K562 (cell line): Measurements from ENCODE around the gene EIF4G2. TPM values are rescaled to one million over a fixed set of nuclear protein-coding genes. Genes with fewer than 3 reads are reported as not detected.

Source experiments
- ARID2 ChIP-seq: fragments of 450-650 bp; IDR thresholded peaks from 2 replicates; pipeline ENCODE4 v1.6.1; 2017; ENCODE audit warnings: antibody characterized with exemption, mild to moderate bottlenecking
- ATF2 ChIP-seq: sonication (generic); formaldehyde crosslinking; IDR thresholded peaks from 2 replicates; pipeline ENCODE4 v1.8.1; 2022; ENCODE audit warnings: missing genetic modification reagents
- BCLAF1 ChIP-seq, 2 experiments: fragments of 450-650 bp in 1 of 2; IDR thresholded peaks; 2 replicates each; pipeline ENCODE4 v1.6.1; 2011 to 2017; ENCODE audit warnings: low read depth in 2 of 2, antibody characterized with exemption in 1 of 2, borderline replicate concordance in 1 of 2, low read length in 1 of 2, mild to moderate bottlenecking in 1 of 2, mixed read lengths in 1 of 2; ENCODE audit not compliant: control insufficient read depth in 1 of 2
- CREM ChIP-seq: IDR thresholded peaks from 2 replicates; pipeline ENCODE4 v1.6.1; 2014; ENCODE audit warnings: antibody characterized with exemption, low read depth
- EGR1 ChIP-seq: fragments of 450-650 bp; conservative IDR thresholded peaks from 2 replicates; pipeline ENCODE4 v1.6.1; 2017; ENCODE audit warnings: mild to moderate bottlenecking
- ESRRB ChIP-seq: fragments of 250-450 bp; sonication (Bioruptor Pico); IDR thresholded peaks from 2 replicates; pipeline ENCODE4 v1.5.0; 2020; ENCODE audit warnings: mild to moderate bottlenecking, moderate library complexity, borderline replicate concordance
- HMG20A ChIP-seq: fragments of 450-650 bp; formaldehyde crosslinking; conservative IDR thresholded peaks from 2 replicates; pipeline ENCODE4 v1.4.0; 2020; ENCODE audit warnings: mild to moderate bottlenecking, mixed read lengths
- KDM4B ChIP-seq, 2 experiments: fragments of 450-650 bp in 1 of 2; sonication (generic) in 1 of 2; IDR thresholded peaks; 2 replicates each; pipeline ENCODE4 v1.6.1; 2016 to 2017; ENCODE audit warnings: borderline replicate concordance in 2 of 2, antibody characterized with exemption in 1 of 2, low read depth in 1 of 2, mild to moderate bottlenecking in 1 of 2
- KDM5B ChIP-seq: fragments of 200-600 bp; sonication (generic); IDR thresholded peaks from 2 replicates; pipeline ENCODE4 v1.6.1; 2012; ENCODE audit warnings: low read depth, mild to moderate bottlenecking, moderate library complexity, low read length, control low read depth, inconsistent platforms; ENCODE audit not compliant: insufficient replicate concordance
- KLF6 ChIP-seq: fragments of 250-450 bp; sonication (Bioruptor Pico); IDR thresholded peaks from 2 replicates; pipeline ENCODE4 v1.4.0; 2020; ENCODE audit warnings: mild to moderate bottlenecking, moderate library complexity, borderline replicate concordance
- NFYB ChIP-seq: IDR thresholded peaks from 2 replicates; pipeline ENCODE4 v1.6.1; 2011; ENCODE audit warnings: mild to moderate bottlenecking, moderate library complexity; ENCODE audit not compliant: insufficient read length; ENCODE audit errors: extremely low read depth
- RAD21 ChIP-seq, 2 experiments: fragments of 250-450 bp in 1 of 2; fragments of 450-650 bp in 1 of 2; sonication (Bioruptor Pico) in 1 of 2; formaldehyde crosslinking in 1 of 2; IDR thresholded peaks in 1 of 2; conservative IDR thresholded peaks in 1 of 2; 2 replicates each; pipeline versions ENCODE4 v1.4.0 to v1.8.0; 2020 to 2022; ENCODE audit warnings: mild to moderate bottlenecking in 2 of 2, moderate library complexity in 1 of 2
- SRSF1 ChIP-seq: fragments of 200-400 bp; formaldehyde crosslinking; IDR thresholded peaks from 2 replicates; pipeline ENCODE4 v1.6.1; 2017; ENCODE audit warnings: mild to moderate bottlenecking, low read depth, low read length, moderate library complexity
- SRSF3 ChIP-seq: fragments of 200-400 bp; formaldehyde crosslinking; IDR thresholded peaks from 2 replicates; pipeline ENCODE4 v1.6.1; 2016; ENCODE audit warnings: mild to moderate bottlenecking, low read length, moderate library complexity; ENCODE audit not compliant: insufficient read depth
- TAF1 ChIP-seq: IDR thresholded peaks from 2 replicates; pipeline ENCODE4 v1.6.1; 2011; ENCODE audit warnings: mild to moderate bottlenecking, low read length, moderate library complexity; ENCODE audit not compliant: insufficient read depth, control insufficient read depth, severe bottlenecking; ENCODE audit errors: extremely low read depth
- TAF15 ChIP-seq: fragments of 200-400 bp; formaldehyde crosslinking; IDR thresholded peaks from 2 replicates; pipeline ENCODE4 v1.6.1; 2017; ENCODE audit warnings: mild to moderate bottlenecking, low read depth, low read length, moderate library complexity
- TCFL5 ChIP-seq: fragments of 250-450 bp; sonication (Bioruptor Pico); conservative IDR thresholded peaks from 2 replicates; pipeline ENCODE4 v1.6.1; 2021; ENCODE audit warnings: mild to moderate bottlenecking, moderate library complexity, matching md5 sums
- TEAD4 ChIP-seq, 2 experiments: sonication (generic) in 1 of 2; formaldehyde crosslinking in 1 of 2; IDR thresholded peaks; 2 replicates each; pipeline versions ENCODE4 v1.6.1 to v1.8.0; 2012 to 2022; ENCODE audit warnings: borderline replicate concordance in 1 of 2, inconsistent platforms in 1 of 2, low read length in 1 of 2, mild to moderate bottlenecking in 1 of 2, missing genetic modification reagents in 1 of 2
- XRCC4 ChIP-seq: IDR thresholded peaks from one replicate; pipeline ENCODE4 v1.6.1; 2011; ENCODE audit not compliant: insufficient read depth, insufficient read length; ENCODE audit errors: extremely low read depth
- ZFP1 ChIP-seq: fragments of 450-650 bp; formaldehyde crosslinking; IDR thresholded peaks from 2 replicates; pipeline ENCODE4 v1.4.0; 2020; ENCODE audit warnings: mild to moderate bottlenecking, mixed read lengths
- ZKSCAN3 ChIP-seq: fragments of 250-450 bp; sonication (Bioruptor Pico); IDR thresholded peaks from 2 replicates; pipeline ENCODE4 v1.4.0; 2020
- polyA plus RNA-seq, 8 experiments: library from polyadenylated mRNA; depleted of rRNA in 4 of 8; stranded (reverse) in 5 of 8; unstranded in 3 of 8; fragments of >200 nt; fragmentation: Nextera tagmentation in 2 of 8; fragmentation: Illumina TruSeq in 1 of 8; extraction: Ambion mirVana in 2 of 8; extraction: Trizol in 1 of 8; gene quantifications; 2 replicates each; pipeline versions ENCODE4 v1.2.1 to v1.2.3, GENCODE V29; 2011 to 2014; ENCODE audit warnings: inconsistent platforms in 1 of 8, missing spikeins in 1 of 8
- total RNA-seq, 7 experiments: library from RNA; depleted of rRNA in 6 of 7; stranded (reverse); fragments of >200 nt in 6 of 7; fragmentation: Illumina TruSeq in 2 of 7; extraction: Trizol in 2 of 7; gene quantifications; 2 replicates each; pipeline versions ENCODE4 v1.2.1 to v1.2.3, GENCODE V29; 2011 to 2021; ENCODE audit warnings: low replicate concordance in 1 of 7

Gene EIF4G2
- total and polyA plus RNA-seq, 9 of the 15 experiments (the other 6 are each of a cell fraction or from before 2014, with no cell fraction given): 206 to 790 (median 646) TPM

GRCh38 chr11:10808553-10809372 lies at the start of gene EIF4G2 (continued):
- TF ChIP-seq ATF2 (CRISPR knock-in tag) (no peak), TEAD4 (IDR thresholded peaks at IDR 0.05; ENCODE audit: low read length) (peak; percentile 93), TEAD4 (CRISPR knock-in tag; IDR thresholded peaks at IDR 0.05; ENCODE audit: borderline replicate concordance) (no peak), NFYB (peak; percentile 66), HMG20A (CRISPR knock-in tag) (no peak), RAD21 (CRISPR knock-in tag; conservative IDR thresholded peaks at IDR 0.05 in 1 of 2, IDR thresholded peaks at IDR 0.05 in 1 of 2) (peak in 1 of 2 experiments; percentile 9; a peak in 1 of 4 replicates), KDM5B (peak; percentile 99), CREM (peak; percentile 60; the same call in 1 of the 2 replicates), ESRRB (no peak), SRSF1 (peak; percentile 98), TAF1 (peak; percentile 97), TCFL5 (CRISPR knock-in tag) (no peak), XRCC4 (no peak), BCLAF1 (IDR thresholded peaks at IDR 0.05; ENCODE audit: borderline replicate concordance in 1 of 2, control insufficient read depth in 1 of 2, low read depth in 2 of 2, low read length in 1 of 2) (0 out of 4 replicates have a peak, but pooled peaks of 1 of the 2 experiments have one; percentile 69), ZKSCAN3 (CRISPR knock-in tag) (no peak), ARID2 (no peak), SRSF3 (no peak), ZFP1 (CRISPR knock-in tag) (peak; percentile 59; the same call in 1 of the 2 replicates), KLF6 (CRISPR knock-in tag) (peak; percentile 79; the same call in 1 of the 2 replicates), KDM4B (IDR thresholded peaks at IDR 0.05; ENCODE audit: borderline replicate concordance in 2 of 2, low read depth in 1 of 2) (no peak), TAF15 (peak; percentile 99; the same call in 1 of the 2 replicates), EGR1 (peak; percentile 79)
